ACC112 (cell line): ENCODE data around the gene MTURN.

Experiments
- H2AFZ ChIP-seq: fragments of 200-600 bp; sonication (generic); one replicate; pipeline ENCODE4 v1.6.0; 2017; ENCODE audit warnings: antibody characterized with exemption, low read length; ENCODE audit not compliant: unreplicated experiment
- H3K27ac ChIP-seq: fragments of 200-600 bp; sonication (generic); 2 replicates; pipeline ENCODE4 v1.5.1; 2014; ENCODE audit warnings: low read depth, mild to moderate bottlenecking, antibody characterized with exemption, low read length, moderate library complexity
- H3K27me3 ChIP-seq: fragments of 200-600 bp; sonication (generic); 2 replicates; pipeline ENCODE4 v1.6.1; 2014; ENCODE audit warnings: mild to moderate bottlenecking, antibody characterized with exemption, low read length, moderate library complexity, mixed read lengths; ENCODE audit not compliant: insufficient read depth
- H3K36me3 ChIP-seq: fragments of 200-600 bp; sonication (generic); 2 replicates; pipeline ENCODE4 v1.6.1; 2016; ENCODE audit warnings: mild to moderate bottlenecking, antibody characterized with exemption, low read length, moderate library complexity, mixed read lengths; ENCODE audit not compliant: insufficient read depth
- H3K4me1 ChIP-seq: fragments of 200-600 bp; sonication (generic); one replicate; pipeline ENCODE4 v1.6.1; 2016; ENCODE audit warnings: low read length, mixed read lengths; ENCODE audit not compliant: insufficient read depth, unreplicated experiment, control insufficient read depth
- H3K4me3 ChIP-seq: fragments of 200-600 bp; sonication (generic); 2 replicates; pipeline ENCODE4 v1.5.1; 2014; ENCODE audit warnings: mild to moderate bottlenecking, low read depth, low read length
- H3K79me2 ChIP-seq: fragments of 200-600 bp; sonication (generic); one replicate; pipeline ENCODE4 v1.6.0; 2016; ENCODE audit warnings: low read length; ENCODE audit not compliant: control insufficient read depth, unreplicated experiment, insufficient read depth

The MTURN gene

DNA sequence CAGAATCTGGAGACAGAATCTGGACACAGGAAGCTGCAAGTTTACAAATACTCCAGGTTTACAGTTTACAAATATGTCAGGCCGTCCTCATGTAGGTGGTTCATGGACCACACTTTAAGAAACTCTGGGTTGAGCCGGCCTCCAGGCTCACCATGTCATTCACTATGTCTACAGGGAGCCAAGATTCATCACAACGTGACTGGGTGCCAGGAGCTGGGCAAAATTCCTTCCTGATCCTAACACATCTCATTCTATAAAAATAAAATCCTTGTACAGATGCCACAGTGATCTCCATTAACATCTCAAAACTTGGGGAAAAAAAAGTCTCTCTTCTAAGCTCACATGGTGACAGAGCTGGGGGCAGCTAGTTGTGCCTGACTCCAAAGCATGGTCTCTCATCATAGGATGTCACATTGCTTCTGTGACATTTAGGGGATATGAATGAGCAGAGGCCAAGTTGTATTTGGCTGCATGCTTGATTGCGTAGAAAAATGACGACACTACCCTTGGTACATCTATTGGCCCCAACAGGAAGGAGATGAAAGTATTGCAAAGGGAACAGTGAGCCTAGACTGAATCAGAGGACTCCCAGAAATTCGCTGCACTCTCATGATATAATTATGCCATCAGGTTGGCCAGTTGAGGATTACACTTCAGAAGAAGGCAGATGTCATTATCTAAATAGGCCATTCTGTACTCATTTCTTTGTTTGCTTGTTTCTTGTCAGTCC lies 35.9 kb downstream of the MTURN start:
- no peak overlapping the region for H2AFZ ChIP-seq
- peak overlapping the region; percentile 5; the same call in 1 of the 2 replicates for H3K27ac ChIP-seq
- H3K79me2 ChIP-seq: no peaks in the 10 kb centered on the region
- H3K27me3 ChIP-seq: no peaks in the 10 kb centered on the region
- H3K36me3 ChIP-seq: no peaks in the 10 kb centered on the region
- no peak overlapping the region for H3K4me3 ChIP-seq
- peaks cover 45% of the 10 kb centered on the region for H3K4me1 ChIP-seq

DNA sequence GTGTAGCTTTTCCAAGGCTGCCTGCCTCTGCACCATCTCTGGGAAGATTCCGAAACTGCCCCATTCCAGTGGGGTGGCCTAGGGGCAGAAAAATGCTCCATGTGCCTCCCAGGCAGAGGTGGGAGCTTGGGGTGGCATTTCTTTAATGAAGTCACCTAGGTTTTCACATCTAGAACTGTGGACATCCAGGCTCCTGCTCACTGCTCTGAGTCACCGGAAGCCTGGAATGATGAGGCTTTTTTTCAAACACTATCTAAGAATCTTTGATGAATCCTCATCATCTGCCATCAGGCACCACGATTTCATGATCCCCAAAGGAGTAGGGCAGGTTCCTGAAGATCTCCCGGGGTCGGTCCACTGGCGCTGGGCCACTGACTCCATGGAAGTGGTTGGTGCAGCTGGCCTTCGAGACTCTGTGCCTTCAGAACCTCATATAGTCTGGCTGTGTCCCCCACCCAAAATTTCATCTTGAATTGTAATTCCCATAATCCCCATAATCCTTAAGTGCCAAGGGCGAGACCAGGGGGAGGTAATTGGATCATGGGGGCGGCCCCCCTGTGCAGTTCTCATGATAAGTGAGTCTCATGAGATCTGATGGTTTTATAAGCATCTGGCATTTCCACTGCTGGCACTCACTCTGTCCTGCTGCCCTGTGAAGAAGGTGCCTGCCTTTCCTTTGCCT lies 37.1 kb downstream of the MTURN start:
- no peaks in the 10 kb centered on the region for H3K36me3 ChIP-seq
- no peaks in the 10 kb centered on the region for H3K79me2 ChIP-seq
- no peak overlapping the region for H3K4me3 ChIP-seq
- peak overlapping the region; percentile 3; the same call in 1 of the 2 replicates for H3K27ac ChIP-seq
- H3K4me1 ChIP-seq: peaks cover 45% of the 10 kb centered on the region
- no peaks in the 10 kb centered on the region for H3K27me3 ChIP-seq
- no peak overlapping the region for H2AFZ ChIP-seq

GRCh38 chr7:30172451-30172850 lies 37.7 kb downstream of the MTURN start:
- Histone ChIP-seq H3K36me3 (no peaks in the 10 kb centered on the region), H3K4me3 (no peak overlapping the region), H3K79me2 (no peaks in the 10 kb centered on the region), H3K27me3 (no peaks in the 10 kb centered on the region), H2AFZ (no peak overlapping the region), H3K27ac (peak overlapping the region; percentile 3; the same call in 1 of the 2 replicates), H3K4me1 (peaks cover 45% of the 10 kb centered on the region)

DNA sequence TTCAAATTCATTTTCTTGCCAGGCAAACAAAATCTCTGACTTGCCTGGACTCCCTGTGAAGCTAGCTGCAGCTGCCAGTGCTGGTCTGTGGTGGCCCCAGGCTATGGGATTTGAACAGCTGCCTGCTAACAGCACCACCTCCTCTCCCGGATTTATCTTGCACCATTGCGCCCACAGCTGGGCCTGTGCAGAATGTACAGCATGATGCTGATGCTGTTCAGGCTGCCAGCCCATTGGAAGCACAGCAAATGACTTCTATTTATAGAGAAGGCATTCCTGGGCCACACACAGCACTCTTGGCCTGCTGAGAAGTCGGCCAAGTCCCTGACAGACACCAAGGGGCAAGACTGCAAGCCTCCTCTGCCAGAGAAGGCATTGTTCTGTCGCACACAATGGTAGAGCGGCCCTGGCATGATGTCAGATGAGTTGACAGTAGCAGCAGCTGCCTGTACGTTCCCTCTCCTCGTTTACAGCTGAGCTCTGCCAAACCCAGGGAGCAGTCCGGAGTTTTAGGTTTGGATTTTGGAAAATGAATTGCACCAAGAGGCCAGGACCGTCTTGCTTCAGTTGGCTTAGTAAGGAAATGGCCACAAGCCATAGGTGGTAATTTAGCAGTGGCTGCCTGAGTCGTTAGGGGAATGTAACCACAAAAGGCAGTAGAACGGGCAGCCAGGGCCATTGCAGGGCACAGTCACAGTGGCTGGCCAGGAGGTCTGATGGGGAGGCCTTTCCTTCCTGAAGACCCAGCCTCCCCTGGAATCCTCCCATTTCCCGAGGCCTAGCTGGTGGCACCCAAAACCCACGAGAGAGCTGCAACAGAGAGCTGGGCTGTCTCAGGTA lies 38.5 kb downstream of the MTURN start:
- Histone ChIP-seq H3K4me3 (no peak overlapping the region), H3K79me2 (no peaks in the 10 kb centered on the region), H3K27ac (no peak overlapping the region), H3K36me3 (no peaks in the 10 kb centered on the region), H3K4me1 (peaks cover 45% of the 10 kb centered on the region), H2AFZ (no peak overlapping the region), H3K27me3 (no peaks in the 10 kb centered on the region)

DNA sequence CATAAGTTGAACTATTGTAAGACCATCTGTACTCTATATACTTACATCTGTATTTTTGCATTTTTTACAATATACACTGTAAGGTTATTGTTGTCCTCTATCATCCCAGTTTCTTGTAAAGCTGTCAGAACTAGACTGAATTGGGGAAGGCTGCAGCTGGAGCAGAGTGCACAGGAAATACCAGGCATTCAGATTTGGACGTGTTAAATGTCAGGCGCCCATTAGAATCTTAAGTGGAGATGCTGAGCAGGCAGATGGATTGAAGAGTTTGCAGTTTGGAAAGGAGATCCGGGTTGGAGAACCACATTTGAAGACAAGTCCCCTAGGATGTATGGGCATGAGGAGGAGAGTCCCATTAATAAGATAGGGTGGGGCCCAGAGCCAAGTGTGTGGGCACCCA lies 40.4 kb downstream of the MTURN start:
- Histone ChIP-seq H3K79me2 (no peaks in the 10 kb centered on the region), H2AFZ (no peak overlapping the region), H3K36me3 (no peaks in the 10 kb centered on the region), H3K4me3 (no peak overlapping the region), H3K27me3 (no peaks in the 10 kb centered on the region), H3K4me1 (peaks cover 32% of the 10 kb centered on the region), H3K27ac (no peak overlapping the region)

- Histone ChIP-seq H3K79me2 (no peaks in the 10 kb centered on the region), H3K4me3 (no peak overlapping the region), H3K36me3 (no peaks in the 10 kb centered on the region), H3K27ac (no peak overlapping the region), H3K4me1 (peaks cover 27% of the 10 kb centered on the region), H2AFZ (no peak overlapping the region), H3K27me3 (no peaks in the 10 kb centered on the region)
These were observed 40.9 kb downstream of the MTURN start for GRCh38 chr7:30175636-30176147.

GRCh38 chr7:30176463-30177109 lies 41.8 kb downstream of the MTURN start:
- Histone ChIP-seq H3K27me3 (no peaks in the 10 kb centered on the region), H3K27ac (no peak overlapping the region), H3K4me3 (no peak overlapping the region), H3K4me1 (peaks cover 23% of the 10 kb centered on the region), H2AFZ (no peak overlapping the region), H3K36me3 (no peaks in the 10 kb centered on the region), H3K79me2 (no peaks in the 10 kb centered on the region)

DNA sequence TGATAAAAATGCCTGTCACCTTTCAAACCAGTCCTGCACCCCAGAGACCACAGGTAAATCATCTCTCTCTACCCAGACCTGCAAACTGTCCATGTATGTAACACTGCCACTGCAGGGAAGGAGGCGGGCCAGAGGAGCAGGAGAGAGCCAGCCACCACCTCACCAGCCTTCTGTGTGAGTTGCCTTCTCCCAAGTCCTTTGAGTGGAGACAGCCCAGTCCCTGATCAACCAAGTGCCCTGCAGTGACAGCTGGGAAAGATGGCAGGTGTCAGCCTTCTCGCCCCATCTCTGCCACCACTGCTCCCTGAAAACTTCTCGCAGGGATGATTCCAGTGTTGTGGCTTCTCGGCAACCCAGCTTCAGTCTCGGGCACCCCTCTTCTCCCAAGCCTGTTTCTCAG lies 42.4 kb downstream of the MTURN start:
- Histone ChIP-seq H3K4me3 (no peak overlapping the region), H3K36me3 (no peaks in the 10 kb centered on the region), H3K4me1 (peaks cover 17% of the 10 kb centered on the region), H2AFZ (no peak overlapping the region), H3K27ac (no peak overlapping the region), H3K79me2 (no peaks in the 10 kb centered on the region), H3K27me3 (no peaks in the 10 kb centered on the region)

GRCh38 chr7:30177965-30178364 lies 43.2 kb downstream of the MTURN start:
- Histone ChIP-seq H3K27ac (no peak overlapping the region), H3K27me3 (no peaks in the 10 kb centered on the region), H3K4me3 (no peak overlapping the region), H3K36me3 (no peaks in the 10 kb centered on the region), H3K4me1 (peaks cover 9% of the 10 kb centered on the region), H2AFZ (no peak overlapping the region), H3K79me2 (no peaks in the 10 kb centered on the region)

GRCh38 chr7:30178748-30179436 lies 44.1 kb downstream of the MTURN start:
- Histone ChIP-seq H3K4me1 (peaks cover 5% of the 10 kb centered on the region), H2AFZ (no peak overlapping the region), H3K27ac (no peak overlapping the region), H3K4me3 (no peak overlapping the region; the same call in 1 of the 2 replicates), H3K27me3 (no peaks in the 10 kb centered on the region), H3K36me3 (no peaks in the 10 kb centered on the region), H3K79me2 (no peaks in the 10 kb centered on the region)
